ENCODE results near the gene BNIP3. TPM values are rescaled to one million over a fixed set of nuclear protein-coding genes. Genes with fewer than 3 reads are reported as not detected.

The BNIP3 gene
- total and polyA plus RNA-seq, 2 donors (not counting 3 experiments of a cell fraction or from before 2014, with no cell fraction given): 51.4 to 53.3 TPM

DNA sequence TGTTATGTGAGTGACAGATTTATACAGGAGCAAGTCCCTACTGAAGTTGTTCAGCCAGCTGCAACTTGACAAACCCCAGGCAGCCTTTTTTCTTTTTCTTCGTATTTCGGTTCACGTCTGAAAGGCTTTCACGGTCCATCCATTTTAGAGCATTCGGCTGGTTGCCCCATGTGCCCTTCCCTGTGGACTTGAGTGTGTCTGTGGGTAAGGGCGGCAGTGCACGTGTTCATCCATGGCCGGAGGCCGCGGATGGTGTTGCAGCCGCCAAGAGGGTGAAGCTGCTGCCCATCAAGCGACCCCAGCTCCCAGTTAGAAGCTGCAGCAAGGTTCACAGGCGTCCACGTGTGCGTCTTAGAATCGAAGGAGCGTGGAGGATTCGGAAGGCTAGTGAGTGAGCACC, 45.0 kb downstream of the BNIP3 start:
- POLR2A ChIA-PET: no interaction called here
- TF ChIP-seq JUN (IDR thresholded peaks at IDR 0.05; ENCODE audit: borderline replicate concordance, insufficient read depth, insufficient read length, low read depth) (no peak), POLR2A (IDR thresholded peaks at IDR 0.05; ENCODE audit: low read depth, low read length) (no peak), GATA2 (IDR thresholded peaks at IDR 0.05; ENCODE audit: insufficient read depth, insufficient read length, low read depth, low read length) (no peak), POLR2AphosphoS5 (IDR thresholded peaks at IDR 0.05; ENCODE audit: insufficient read depth, low read depth, low read length) (no peak), FOS (IDR thresholded peaks at IDR 0.05; ENCODE audit: borderline replicate concordance, insufficient read depth, low read length) (no peak), MYC (IDR thresholded peaks at IDR 0.05; ENCODE audit: low read depth, low read length) (no peak), EZH2 (IDR thresholded peaks at IDR 0.05; ENCODE audit: borderline replicate concordance, low read depth, low read length, severe bottlenecking) (no peak)
- TF ChIP-seq, protein P1, sequence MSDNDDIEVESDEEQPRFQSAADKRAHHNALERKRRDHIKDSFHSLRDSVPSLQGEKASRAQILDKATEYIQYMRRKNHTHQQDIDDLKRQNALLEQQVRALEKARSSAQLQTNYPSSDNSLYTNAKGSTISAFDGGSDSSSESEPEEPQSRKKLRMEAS (IDR thresholded peaks at IDR 0.05; ENCODE audit: insufficient read depth, insufficient read length): no peak
- TF ChIP-seq, protein P2, sequence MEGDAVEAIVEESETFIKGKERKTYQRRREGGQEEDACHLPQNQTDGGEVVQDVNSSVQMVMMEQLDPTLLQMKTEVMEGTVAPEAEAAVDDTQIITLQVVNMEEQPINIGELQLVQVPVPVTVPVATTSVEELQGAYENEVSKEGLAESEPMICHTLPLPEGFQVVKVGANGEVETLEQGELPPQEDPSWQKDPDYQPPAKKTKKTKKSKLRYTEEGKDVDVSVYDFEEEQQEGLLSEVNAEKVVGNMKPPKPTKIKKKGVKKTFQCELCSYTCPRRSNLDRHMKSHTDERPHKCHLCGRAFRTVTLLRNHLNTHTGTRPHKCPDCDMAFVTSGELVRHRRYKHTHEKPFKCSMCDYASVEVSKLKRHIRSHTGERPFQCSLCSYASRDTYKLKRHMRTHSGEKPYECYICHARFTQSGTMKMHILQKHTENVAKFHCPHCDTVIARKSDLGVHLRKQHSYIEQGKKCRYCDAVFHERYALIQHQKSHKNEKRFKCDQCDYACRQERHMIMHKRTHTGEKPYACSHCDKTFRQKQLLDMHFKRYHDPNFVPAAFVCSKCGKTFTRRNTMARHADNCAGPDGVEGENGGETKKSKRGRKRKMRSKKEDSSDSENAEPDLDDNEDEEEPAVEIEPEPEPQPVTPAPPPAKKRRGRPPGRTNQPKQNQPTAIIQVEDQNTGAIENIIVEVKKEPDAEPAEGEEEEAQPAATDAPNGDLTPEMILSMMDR (IDR thresholded peaks at IDR 0.05; ENCODE audit: extremely low read depth in 1 of 2, insufficient read depth in 1 of 2, low read depth in 1 of 2, low read length in 2 of 2): no peak
- dilution Hi-C loops (cut with MboI; ENCODE audit: extremely low pct_ligation_motif_present, low sequenced_read_pairs) (no loop called here), intact Hi-C loops (cut with micrococcal nuclease) (no loop called here)
- no peaks in the 10 kb centered on the region for H3K9me3 ChIP-seq (replicated peaks; ENCODE audit: control insufficient read depth, insufficient read depth, low read length)
- peaks cover 52% of the 10 kb centered on the region for H3K79me2 ChIP-seq (ENCODE audit: control insufficient read depth, insufficient read depth, low read length)
- H3K4me1 ChIP-seq (ENCODE audit: control insufficient read depth, extremely low read depth, insufficient read depth, low read length): peaks cover 11% of the 10 kb centered on the region
- H3K9me1 ChIP-seq (replicated peaks; ENCODE audit: control insufficient read depth, extremely low read depth, insufficient read depth, low read length): no peaks in the 10 kb centered on the region
- no peak overlapping the region for H3K27ac ChIP-seq (ENCODE audit: insufficient read depth, low read depth, low read length)
- peaks cover 4 to 18% of the 10 kb centered on the region in 2 experiments for H3K36me3 ChIP-seq (ENCODE audit: control insufficient read depth in 2 of 2, extremely low read depth in 1 of 2, insufficient read depth in 2 of 2, low read length in 2 of 2)
- no peaks in the 10 kb centered on the region for H3K27me3 ChIP-seq (ENCODE audit: control insufficient read depth in 2 of 2, insufficient read depth in 2 of 2, low read length in 2 of 2)
- BruUV-seq (replicated peaks): no TSS peak
- H2AFZ ChIP-seq (ENCODE audit: low read depth, low read length): no peak overlapping the region
- DNase-seq (ENCODE audit: low read depth, low spot score): no peak
- CTCF ChIA-PET: interaction anchor here (1.2 to 1.6 kb wide), 2 partner anchors 9 to 86 kb away, joined by 4 to 5 read pairs; no protein-coding TSS in a partner anchor
- no peak overlapping the region for H3K4me2 ChIP-seq (ENCODE audit: insufficient read depth, low read length)
- H3K4me3 ChIP-seq (replicated peaks in 1 of 3; ENCODE audit: insufficient read depth in 1 of 3, low read depth in 1 of 3, low read length in 3 of 3): no peak overlapping the region
- H3K9ac ChIP-seq (replicated peaks; ENCODE audit: extremely low read depth, insufficient read depth, low read length): no peak overlapping the region
- H4K20me1 ChIP-seq (replicated peaks; ENCODE audit: control insufficient read depth, extremely low read depth, insufficient read depth, low read length): no peaks in the 10 kb centered on the region
- FAIRE-seq: no peak

All from endothelial cell of umbilical vein (primary cell).